GM18505 (cell line): Measurements from ENCODE around the gene KLHDC7B.

Experiments
- ATAC-seq: cut with Tn5 transposase; IDR thresholded peaks from one replicate; pipeline ENCODE4 v1.9.1; 2021; ENCODE audit not compliant: unreplicated experiment
- POLR2A ChIP-seq: IDR thresholded peaks from 4 replicates; pipeline ENCODE4 v1.6.1; 2011; ENCODE audit warnings: borderline replicate concordance; ENCODE audit not compliant: insufficient read depth, insufficient read length; ENCODE audit errors: extremely low read depth

Gene KLHDC7B

GRCh38 chr22:50522806-50523438 is 22.8 kb upstream of the KLHDC7B start:
- TF ChIP-seq POLR2A = no peak
- ATAC-seq = no peak

DNA sequence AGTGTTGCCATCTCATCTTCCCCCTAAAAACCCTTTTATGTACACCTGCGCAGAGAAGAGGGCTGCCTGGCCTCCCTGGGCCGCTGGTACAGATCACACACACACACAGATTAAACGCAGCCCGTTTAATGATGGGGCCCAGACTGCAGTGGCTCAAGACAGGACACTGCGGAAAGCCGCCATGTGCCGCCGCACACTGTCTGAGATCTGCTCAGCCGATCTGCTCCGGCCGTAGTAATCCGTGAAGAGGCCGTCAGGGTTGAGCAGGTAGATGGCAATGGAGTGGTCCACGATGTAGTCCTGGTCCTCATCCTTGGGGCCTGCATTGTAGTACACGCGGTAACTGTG is 22.3 kb upstream of the KLHDC7B start:
- no peak for ATAC-seq
- no peak for TF ChIP-seq POLR2A

DNA sequence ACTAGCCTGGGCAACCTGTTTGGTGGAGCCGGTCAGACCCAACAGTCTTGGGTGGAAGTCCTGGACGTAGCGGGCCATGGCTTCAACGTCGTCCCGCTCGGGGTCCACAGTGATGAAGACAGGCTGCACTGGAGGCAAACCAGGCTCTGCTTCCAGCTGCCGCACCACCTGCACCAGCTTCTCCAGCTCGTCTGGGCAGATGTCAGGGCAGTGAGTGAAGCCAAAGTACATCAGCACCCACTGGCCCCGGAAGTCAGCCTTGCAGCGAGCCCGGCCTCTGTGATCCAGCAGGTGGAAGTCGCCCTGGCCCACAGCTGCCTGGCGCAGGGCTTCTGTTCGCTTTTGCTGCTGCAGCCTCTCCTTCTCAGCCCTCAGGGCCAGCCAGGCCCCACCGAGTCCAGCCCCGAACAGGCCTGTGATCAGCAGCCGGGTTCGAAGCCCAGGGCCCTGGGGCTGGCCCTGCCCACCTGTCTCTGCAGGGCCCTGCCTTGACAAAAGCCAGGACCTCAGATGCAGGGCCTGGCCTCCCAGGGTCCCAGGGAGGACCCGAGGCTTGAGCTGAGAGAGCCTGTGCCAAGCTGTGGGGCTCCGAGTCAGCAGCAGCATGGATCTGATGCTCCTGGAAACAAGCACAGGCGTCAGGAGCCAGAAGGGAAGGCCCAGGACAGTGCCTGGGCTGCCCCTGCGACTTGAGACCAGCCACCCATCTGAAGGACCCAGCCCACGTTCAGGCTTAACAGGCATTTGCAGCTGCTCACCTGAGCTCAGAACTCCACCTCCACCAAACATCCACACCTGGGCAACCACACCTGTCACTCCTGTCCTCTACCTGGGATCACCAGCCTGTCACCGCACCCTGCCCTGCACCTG is 21.7 kb upstream of the KLHDC7B start:
- ATAC-seq = no peak

DNA sequence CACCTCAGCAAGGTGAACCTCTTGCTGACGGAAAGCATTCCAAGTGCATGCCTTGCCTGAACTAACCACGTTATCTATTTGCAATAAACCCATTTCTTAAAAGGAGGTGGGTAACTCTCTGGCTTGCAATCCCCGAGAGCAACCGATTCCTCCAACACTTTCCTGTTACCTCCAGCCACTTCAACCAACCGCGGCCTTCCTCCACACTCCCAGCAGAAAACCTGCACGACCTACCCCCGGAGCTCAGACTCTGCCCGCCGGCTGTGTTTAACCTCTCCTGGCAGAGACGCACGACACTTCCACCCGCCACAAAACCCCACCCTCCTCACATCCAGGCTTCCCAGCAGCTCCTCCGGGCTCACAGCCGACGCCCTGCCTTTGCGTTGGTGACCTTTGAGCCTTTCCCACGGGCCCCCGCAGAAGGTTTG is 21.0 kb upstream of the KLHDC7B start:
- TF ChIP-seq POLR2A = peak; percentile 4
- ATAC-seq = no peak

More for the DNA sequence above, 21.7 kb upstream of the KLHDC7B start:
- TF ChIP-seq POLR2A = no peak

DNA sequence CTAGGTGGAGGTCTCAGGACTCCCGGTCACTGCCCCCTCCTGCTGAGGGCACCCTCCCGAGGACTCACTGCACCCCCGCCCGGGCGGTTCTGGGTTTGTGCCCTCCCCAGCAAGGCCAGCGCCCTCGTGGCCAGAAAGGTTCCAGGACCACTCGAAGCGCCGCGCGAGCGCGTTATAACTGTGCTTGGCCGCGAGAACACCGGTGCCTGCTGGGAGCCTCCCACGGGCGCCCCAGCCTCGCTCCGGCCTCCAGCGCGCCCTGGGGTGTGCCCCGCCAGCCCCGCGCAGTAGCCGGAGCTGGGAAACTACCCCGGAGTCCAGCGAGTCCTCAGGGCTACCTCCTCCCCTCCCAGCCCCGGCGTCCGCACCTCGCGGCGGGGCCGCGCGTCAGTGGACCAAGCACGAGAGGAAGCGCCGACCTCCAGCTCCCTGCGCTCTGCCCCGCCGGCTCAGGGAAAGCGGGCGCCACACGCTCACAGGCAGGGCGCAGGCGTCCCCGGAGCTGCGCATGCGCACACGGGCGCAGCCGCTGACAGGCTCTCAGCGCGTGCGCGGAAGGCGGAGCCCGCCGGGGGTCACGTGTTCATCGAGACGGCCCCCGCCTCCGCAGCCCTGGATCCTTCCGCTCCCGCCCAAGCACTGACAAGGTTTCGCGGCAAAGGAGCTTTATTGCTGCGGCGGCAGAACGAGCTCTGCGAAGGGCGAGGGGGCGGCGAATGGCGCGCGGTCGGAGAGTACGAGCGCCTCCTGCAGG is 20.4 kb upstream of the KLHDC7B start, which contains the start of gene SCO2:
Gene SCO2 (minus strand): TSS at position 495 of the 754 bp plus-strand sequence. CDS start 1,187 bp downstream, outside the sequence.
- peak; percentile 84 for TF ChIP-seq POLR2A
- peak; percentile 47 for ATAC-seq

- TF ChIP-seq POLR2A = no peak
- ATAC-seq = no peak
These were observed 19.9 kb upstream of the KLHDC7B start for GRCh38 chr22:50525858-50526107.

DNA sequence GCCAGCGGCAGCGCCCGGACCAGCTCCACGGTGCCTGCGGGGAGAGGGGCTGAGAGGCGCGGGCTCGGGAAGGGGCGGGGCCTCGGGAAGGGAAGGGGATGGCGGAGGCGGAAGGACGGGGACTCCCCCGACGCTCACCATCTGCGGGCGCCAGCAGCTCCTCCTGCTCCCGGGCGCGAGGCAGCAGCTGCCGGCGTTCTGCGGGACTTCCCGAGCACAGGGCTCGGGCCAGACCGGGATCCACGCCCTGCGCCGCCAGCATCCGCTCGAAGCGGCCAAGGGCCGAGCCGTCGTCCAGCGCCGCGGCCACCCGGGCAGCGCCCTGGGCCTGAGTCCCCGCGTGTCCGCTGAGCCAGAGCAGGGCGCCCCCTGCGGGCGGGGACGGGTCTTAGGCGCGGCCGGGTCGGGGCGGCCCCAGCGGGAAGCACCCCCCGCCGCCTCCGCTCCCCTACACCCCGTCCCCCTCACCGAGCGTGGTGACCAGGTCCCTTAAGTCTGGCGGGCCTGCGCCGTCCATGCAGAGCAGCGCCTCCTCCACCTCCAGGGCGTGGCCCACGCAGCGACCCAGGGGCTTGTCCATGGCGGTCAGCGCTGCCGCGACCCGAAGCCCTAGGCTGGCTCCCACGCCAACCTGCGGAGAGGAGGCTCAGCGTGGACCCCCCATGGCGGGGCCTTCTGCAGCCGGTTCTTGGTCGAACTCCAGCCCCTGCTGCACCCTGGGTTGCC is 19.4 kb upstream of the KLHDC7B start:
- ATAC-seq = peak; percentile 32
- no peak for TF ChIP-seq POLR2A

- no peak for ATAC-seq
These were observed 18.6 kb upstream of the KLHDC7B start for GRCh38 chr22:50526834-50527801.

DNA sequence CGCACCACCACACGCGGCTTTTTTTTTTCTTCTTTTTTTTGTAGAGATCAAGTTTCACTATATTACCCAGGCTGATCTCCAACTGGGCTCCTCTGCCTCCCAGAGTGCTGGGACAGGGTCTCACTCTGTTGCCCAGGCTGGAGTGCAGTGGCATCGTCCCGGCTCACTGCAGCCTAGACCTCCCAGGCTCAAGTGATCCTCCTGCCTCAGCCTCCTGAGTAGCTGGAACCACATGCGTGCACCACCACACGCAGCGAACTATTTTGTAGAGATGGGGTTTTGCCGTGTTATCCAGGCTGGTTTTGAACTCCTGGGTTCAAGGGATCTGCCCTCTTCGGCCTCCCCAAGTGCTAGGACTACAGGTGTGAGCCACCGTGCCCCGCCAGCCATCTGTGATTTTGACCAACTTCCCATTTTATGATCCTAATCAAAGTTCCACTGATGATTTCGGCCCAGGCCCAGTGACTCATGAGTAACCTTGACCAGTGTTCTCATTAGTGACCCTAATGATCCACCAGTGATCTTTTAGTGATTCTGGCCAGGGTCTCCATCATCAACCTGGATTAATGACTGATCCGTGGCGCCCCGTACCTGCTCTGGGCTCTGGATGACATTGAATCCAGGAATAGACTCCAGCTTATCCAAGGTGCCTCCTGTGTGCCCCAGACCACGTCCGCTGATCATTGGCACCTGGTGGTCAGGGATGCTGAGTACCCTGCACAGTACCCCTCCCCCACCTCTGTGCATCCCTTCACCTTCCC is 17.6 kb upstream of the KLHDC7B start:
- peak; percentile 44 for TF ChIP-seq POLR2A
- no peak for ATAC-seq

More at GRCh38 chr22:50526834-50527801, 18.6 kb upstream of the KLHDC7B start:
- TF ChIP-seq POLR2A = peak; percentile 68

DNA sequence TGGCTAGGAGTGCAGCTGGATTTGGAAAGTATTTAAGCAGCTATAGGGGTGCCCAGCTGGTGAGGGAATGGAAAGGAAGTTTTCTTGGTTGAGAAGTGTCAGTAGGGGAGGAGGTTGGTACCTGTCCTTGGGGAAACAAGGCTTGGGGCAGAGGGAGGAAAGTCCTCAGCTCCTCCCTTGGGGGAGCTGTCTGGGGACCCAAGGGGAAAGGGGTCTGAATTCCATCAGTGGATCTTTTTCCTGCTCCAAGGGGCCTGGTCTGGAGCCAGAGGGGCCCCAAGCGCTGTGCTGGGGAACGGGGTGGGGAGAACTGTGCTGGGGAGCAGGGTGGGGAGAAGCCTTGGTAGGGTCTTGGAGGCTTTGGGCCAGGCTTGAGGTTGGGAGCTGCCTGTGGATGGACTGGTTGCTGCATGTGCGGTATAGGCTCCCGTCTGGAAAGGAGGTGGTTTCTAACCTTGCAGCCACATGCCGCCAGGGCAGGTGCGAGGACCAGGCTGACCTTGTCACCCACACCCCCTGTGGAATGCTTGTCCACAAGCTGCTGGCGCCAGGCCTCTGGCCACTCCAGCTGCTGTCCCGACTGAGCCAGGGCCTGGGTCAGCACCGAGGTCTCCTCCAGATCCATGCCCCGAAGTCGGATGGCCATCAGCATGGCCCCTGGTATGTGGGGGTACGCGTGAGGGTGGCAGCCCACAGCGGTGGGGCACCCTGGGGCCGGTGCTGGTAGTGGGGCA is 16.9 kb upstream of the KLHDC7B start:
- no peak for TF ChIP-seq POLR2A
- ATAC-seq = no peak

DNA sequence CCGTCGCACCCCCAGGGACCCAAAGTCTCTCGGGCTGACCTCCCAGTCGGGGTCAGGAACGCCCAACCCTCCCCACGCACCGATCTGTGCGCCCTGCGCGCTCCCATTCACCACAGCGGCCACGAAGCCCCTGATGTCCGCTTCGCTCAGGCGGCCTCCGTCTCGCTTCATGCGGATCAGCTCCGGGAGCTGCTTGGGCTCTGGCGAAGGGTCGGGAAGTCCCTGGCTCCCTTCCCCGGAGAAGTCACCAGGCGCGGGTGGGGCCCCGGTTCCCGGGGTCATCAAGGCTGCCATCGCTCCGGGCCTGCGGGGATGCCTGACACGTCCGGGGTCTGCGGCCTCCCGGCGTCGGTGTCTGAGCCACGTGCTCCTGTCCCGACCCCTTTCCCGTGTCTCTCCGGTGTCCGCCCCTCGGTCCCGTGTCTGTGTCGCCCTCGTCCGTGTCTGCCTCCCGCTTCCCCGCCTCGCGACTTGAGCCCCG is 16.2 kb upstream of the KLHDC7B start:
- TF ChIP-seq POLR2A = no peak
- ATAC-seq = no peak
